Measurements from ENCODE around the gene COL10A1. TPM values are rescaled to one million over a fixed set of nuclear protein-coding genes. Genes with fewer than 3 reads are reported as not detected.

The COL10A1 gene
- total RNA-seq, 1 experiment from 2014 or later = not detected

GRCh38 chr6:116139917-116140316, 14.0 kb upstream of the COL10A1 start:
- H3K23me2 ChIP-seq (ENCODE audit: insufficient read length, low read depth, low read length, poor library complexity, severe bottlenecking) = no peaks in the 10 kb centered on the region
- no peak overlapping the region for H2BK15ac ChIP-seq (ENCODE audit: low read depth, low read length)
- H2BK5ac ChIP-seq (ENCODE audit: insufficient read length, low read length) = no peak overlapping the region
- H3T11ph ChIP-seq (ENCODE audit: low read length) = no peak overlapping the region
- H3K23ac ChIP-seq (ENCODE audit: insufficient read length, low read depth, low read length) = no peak overlapping the region
- H3K27me3 Mint-ChIP-seq (ENCODE audit: low read depth) = no peaks in the 10 kb centered on the region
- no peak overlapping the region for H2BK20ac ChIP-seq (ENCODE audit: low read depth, low read length, poor library complexity, severe bottlenecking)
- H3K27me3 ChIP-seq (ENCODE audit: insufficient read depth, low read length) = no peaks in the 10 kb centered on the region
- H3K27ac Mint-ChIP-seq = 0 out of 7 replicates have a peak overlapping the region, but pooled peaks of 1 of the 3 experiments have one; percentile 44
- H3K4me1 ChIP-seq (ENCODE audit: insufficient read depth, low read length) = no peaks in the 10 kb centered on the region; the same call in 1 of the 2 replicates
- no peaks in the 10 kb centered on the region for H3K9me3 ChIP-seq (ENCODE audit: control insufficient read depth, low read depth, low read length)
- no peak overlapping the region for H3K56ac ChIP-seq (ENCODE audit: insufficient read length, low read depth, low read length)
- H3K4me1 Mint-ChIP-seq = peaks cover 5 to 9% of the 10 kb centered on the region in 2 experiments
- peak; percentile 65 for TF ChIP-seq CTCF (conservative IDR thresholded peaks at IDR 0.05)
- no peak overlapping the region for H2BK12ac ChIP-seq (ENCODE audit: insufficient read length, low read depth, low read length)
- no peak overlapping the region for H2AFZ ChIP-seq (ENCODE audit: low read length)
- no peaks in the 10 kb centered on the region for H3K9me3 Mint-ChIP-seq
- no peak overlapping the region for H3K27ac ChIP-seq (ENCODE audit: insufficient read length, low read depth, low read length)
- H4K8ac ChIP-seq (replicated peaks; ENCODE audit: insufficient read length, low read depth, low read length) = no peak overlapping the region
- no peak overlapping the region for H4K5ac ChIP-seq (ENCODE audit: insufficient read length, low read depth, low read length)
- no peaks in the 10 kb centered on the region for H3K79me2 ChIP-seq (ENCODE audit: insufficient read depth, low read length)
- H2BK120ac ChIP-seq (ENCODE audit: low read depth, low read length, poor library complexity, severe bottlenecking) = no peak overlapping the region
- H3K14ac ChIP-seq (ENCODE audit: insufficient read depth, low read length) = no peak overlapping the region
- no CpG with 5 or more reads among the region's 4 CpGs for WGBS (ENCODE audit: extremely low coverage, insufficient read length, low lambda C conversion rate)
- H3K36me3 Mint-ChIP-seq (ENCODE audit: insufficient read depth in 1 of 3, low read depth in 3 of 3) = no peaks in the 10 kb centered on the region
- H3K4me2 ChIP-seq (ENCODE audit: insufficient read depth, insufficient read length, low read length) = no peak overlapping the region
- H3K18ac ChIP-seq (ENCODE audit: insufficient read length, low read depth, low read length) = no peak overlapping the region
- no peak overlapping the region for H3K4ac ChIP-seq (ENCODE audit: low read depth, low read length)
- no peak overlapping the region for H3K4me3 Mint-ChIP-seq
- DNase-seq = no peak
- no peak overlapping the region for H3K9ac ChIP-seq (ENCODE audit: extremely low read depth, insufficient read length, low read length)
- H4K91ac ChIP-seq (ENCODE audit: insufficient read length, low read depth, low read length) = no peak overlapping the region
- no peaks in the 10 kb centered on the region for H4K20me1 ChIP-seq (ENCODE audit: control insufficient read depth, insufficient read depth, insufficient read length)
- H3K79me1 ChIP-seq (ENCODE audit: insufficient read depth, low read depth, low read length, poor library complexity, severe bottlenecking) = no peaks in the 10 kb centered on the region
- H2AK5ac ChIP-seq (ENCODE audit: insufficient read length, low read length) = no peak overlapping the region
